Endothelial cell of umbilical vein (primary cell): ENCODE data around the gene MRGPRD.

Source experiments
- JUN ChIP-seq: IDR thresholded peaks from 2 replicates; pipeline ENCODE4 v1.6.1; 2011; ENCODE audit warnings: borderline replicate concordance, low read depth; ENCODE audit not compliant: insufficient read length, insufficient read depth
- MYC ChIP-seq: IDR thresholded peaks from one replicate; pipeline ENCODE4 v1.6.1; 2011; ENCODE audit warnings: mild to moderate bottlenecking, low read depth, low read length
- POLR2A ChIP-seq: IDR thresholded peaks from 2 replicates; pipeline ENCODE4 v1.6.1; 2012; ENCODE audit warnings: low read depth, mild to moderate bottlenecking, control low read depth, low read length
- POLR2AphosphoS5 ChIP-seq: IDR thresholded peaks from 2 replicates; pipeline ENCODE4 v1.6.1; 2012; ENCODE audit warnings: low read depth, mild to moderate bottlenecking, control low read depth, low read length, moderate library complexity; ENCODE audit not compliant: insufficient read depth
- TF ChIP-seq, protein P1 (sequence below), 2 donors: IDR thresholded peaks; 1 replicate in 1 of 2; 2 replicates in 1 of 2; pipeline ENCODE4 v1.5.1; 2011; ENCODE audit warnings: low read length in 2 of 2, mild to moderate bottlenecking in 2 of 2, moderate library complexity in 2 of 2, control low read depth in 1 of 2, inconsistent platforms in 1 of 2, low read depth in 1 of 2; ENCODE audit not compliant: insufficient read depth in 1 of 2; ENCODE audit errors: extremely low read depth in 1 of 2
- TF ChIP-seq, protein P2 (sequence below): IDR thresholded peaks from 2 replicates; pipeline ENCODE4 v1.6.1; 2011; ENCODE audit not compliant: insufficient read depth, insufficient read length

GRCh38 chr11:69005183-69005630 lies 24.4 kb upstream of the MRGPRD start:
- TF ChIP-seq, protein P1, sequence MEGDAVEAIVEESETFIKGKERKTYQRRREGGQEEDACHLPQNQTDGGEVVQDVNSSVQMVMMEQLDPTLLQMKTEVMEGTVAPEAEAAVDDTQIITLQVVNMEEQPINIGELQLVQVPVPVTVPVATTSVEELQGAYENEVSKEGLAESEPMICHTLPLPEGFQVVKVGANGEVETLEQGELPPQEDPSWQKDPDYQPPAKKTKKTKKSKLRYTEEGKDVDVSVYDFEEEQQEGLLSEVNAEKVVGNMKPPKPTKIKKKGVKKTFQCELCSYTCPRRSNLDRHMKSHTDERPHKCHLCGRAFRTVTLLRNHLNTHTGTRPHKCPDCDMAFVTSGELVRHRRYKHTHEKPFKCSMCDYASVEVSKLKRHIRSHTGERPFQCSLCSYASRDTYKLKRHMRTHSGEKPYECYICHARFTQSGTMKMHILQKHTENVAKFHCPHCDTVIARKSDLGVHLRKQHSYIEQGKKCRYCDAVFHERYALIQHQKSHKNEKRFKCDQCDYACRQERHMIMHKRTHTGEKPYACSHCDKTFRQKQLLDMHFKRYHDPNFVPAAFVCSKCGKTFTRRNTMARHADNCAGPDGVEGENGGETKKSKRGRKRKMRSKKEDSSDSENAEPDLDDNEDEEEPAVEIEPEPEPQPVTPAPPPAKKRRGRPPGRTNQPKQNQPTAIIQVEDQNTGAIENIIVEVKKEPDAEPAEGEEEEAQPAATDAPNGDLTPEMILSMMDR (IDR thresholded peaks at IDR 0.05; ENCODE audit: extremely low read depth in 1 of 2, insufficient read depth in 1 of 2, low read depth in 1 of 2, low read length in 2 of 2) = no peak
- TF ChIP-seq POLR2A (no peak), POLR2AphosphoS5 (no peak), MYC (no peak), JUN (no peak)
- TF ChIP-seq, protein P2, sequence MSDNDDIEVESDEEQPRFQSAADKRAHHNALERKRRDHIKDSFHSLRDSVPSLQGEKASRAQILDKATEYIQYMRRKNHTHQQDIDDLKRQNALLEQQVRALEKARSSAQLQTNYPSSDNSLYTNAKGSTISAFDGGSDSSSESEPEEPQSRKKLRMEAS = no peak
